ENCODE data around the gene JOSD2.

The JOSD2 gene

GRCh38 chr19:50493171-50493570, 17.8 kb downstream of the JOSD2 start:
- no peak for DNase-seq (ENCODE audit: low spot score)

- no peak for DNase-seq (ENCODE audit: low spot score)
Measured at GRCh38 chr19:50492303-50493052, 18.5 kb downstream of the JOSD2 start.

- DNase-seq (ENCODE audit: low spot score), result no peak
Measured at GRCh38 chr19:50490991-50491472, 20.0 kb downstream of the JOSD2 start.

GRCh38 chr19:50490411-50490811, 20.6 kb downstream of the JOSD2 start:
- DNase-seq (ENCODE audit: low spot score), result no peak

- DNase-seq (ENCODE audit: low spot score), result no peak
Measured at GRCh38 chr19:50489461-50490011, 21.5 kb downstream of the JOSD2 start.

GRCh38 chr19:50488389-50489194, 22.4 kb downstream of the JOSD2 start:
- DNase-seq (ENCODE audit: low spot score), result no peak

- DNase-seq (ENCODE audit: low spot score), result no peak
Measured at GRCh38 chr19:50486823-50487515, 24.0 kb downstream of the JOSD2 start.

GRCh38 chr19:50485284-50485955, 25.6 kb downstream of the JOSD2 start:
- no peak for DNase-seq (ENCODE audit: low spot score)

- DNase-seq (ENCODE audit: low spot score), result no peak
Measured at GRCh38 chr19:50482916-50483315, 28.1 kb downstream of the JOSD2 start.

GRCh38 chr19:50482271-50482855, 28.6 kb downstream of the JOSD2 start:
- no peak for DNase-seq (ENCODE audit: low spot score)

- DNase-seq (ENCODE audit: low spot score), result no peak
Measured at GRCh38 chr19:50481351-50482149, 29.4 kb downstream of the JOSD2 start.

GRCh38 chr19:50480281-50481111, 30.5 kb downstream of the JOSD2 start:
- no peak for DNase-seq (ENCODE audit: low spot score)

- no peak for DNase-seq (ENCODE audit: low spot score)
Measured at GRCh38 chr19:50479761-50480251, 31.2 kb downstream of the JOSD2 start.

- DNase-seq (ENCODE audit: low spot score), result peak; percentile 70
Measured at GRCh38 chr19:50478901-50479715, 31.9 kb downstream of the JOSD2 start.

- no peak for DNase-seq (ENCODE audit: low spot score)
Measured at GRCh38 chr19:50477751-50478515, 33.1 kb downstream of the JOSD2 start.

- no peak for DNase-seq (ENCODE audit: low spot score)
Measured at GRCh38 chr19:50476907-50477238, 34.1 kb downstream of the JOSD2 start.

- DNase-seq (ENCODE audit: low spot score), result peak; percentile 88
Measured at GRCh38 chr19:50476224-50476906, 34.6 kb downstream of the JOSD2 start, which contains the start of the genes EMC10 and GARIN5A. Gene EMC10, plus strand, starts transcription at chr19:50476507. Its CDS starts 38 bp downstream, at chr19:50476545. Gene GARIN5A, minus strand, starts transcription at chr19:50476848. Its CDS starts 460 bp downstream, at chr19:50476388.
